KOPT-K1 (cell line): ENCODE measurements around the gene SF1.

Experiments
- H3K27ac ChIP-seq: fragments of 200-600 bp; sonication (generic); 2 replicates; pipeline ENCODE4 v1.5.1; 2016; ENCODE audit warnings: antibody characterized with exemption, mild to moderate bottlenecking, low read depth, low read length; ENCODE audit not compliant: poor library complexity, severe bottlenecking
- H3K36me3 ChIP-seq: fragments of 200-600 bp; sonication (generic); 2 replicates; pipeline ENCODE4 v1.5.1; 2017; ENCODE audit warnings: antibody characterized with exemption, mild to moderate bottlenecking, low read length, moderate library complexity; ENCODE audit not compliant: insufficient read depth
- H3K9me3 ChIP-seq: fragments of 200-600 bp; sonication (generic); 2 replicates; pipeline ENCODE4 v1.5.1; 2017; ENCODE audit warnings: antibody characterized with exemption, low read length, mild to moderate bottlenecking; ENCODE audit not compliant: insufficient read depth, poor library complexity, severe bottlenecking

The SF1 gene

DNA sequence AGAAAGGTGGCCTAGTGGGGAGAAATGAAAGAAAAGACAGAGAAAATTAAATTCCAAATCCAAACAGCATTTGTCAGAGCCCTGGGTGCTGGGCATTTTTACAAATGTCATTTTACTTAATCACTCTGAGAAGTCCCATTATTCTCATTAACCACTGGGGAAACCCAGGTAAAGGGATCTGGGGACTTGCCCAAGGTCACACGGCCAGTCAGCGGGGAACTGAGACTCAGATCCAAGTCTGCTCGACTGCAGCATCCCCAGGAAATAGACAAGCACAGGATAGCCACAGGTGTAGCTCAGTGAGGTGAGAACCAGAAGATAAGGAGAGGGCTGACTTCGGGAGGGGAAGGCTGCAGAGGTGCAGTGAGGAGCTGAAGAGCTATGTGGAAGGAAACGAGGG is 63.2 kb downstream of the SF1 start:
- Histone ChIP-seq H3K9me3 (no peaks in the 10 kb centered on the region), H3K36me3 (no peaks in the 10 kb centered on the region), H3K27ac (no peak overlapping the region)

DNA sequence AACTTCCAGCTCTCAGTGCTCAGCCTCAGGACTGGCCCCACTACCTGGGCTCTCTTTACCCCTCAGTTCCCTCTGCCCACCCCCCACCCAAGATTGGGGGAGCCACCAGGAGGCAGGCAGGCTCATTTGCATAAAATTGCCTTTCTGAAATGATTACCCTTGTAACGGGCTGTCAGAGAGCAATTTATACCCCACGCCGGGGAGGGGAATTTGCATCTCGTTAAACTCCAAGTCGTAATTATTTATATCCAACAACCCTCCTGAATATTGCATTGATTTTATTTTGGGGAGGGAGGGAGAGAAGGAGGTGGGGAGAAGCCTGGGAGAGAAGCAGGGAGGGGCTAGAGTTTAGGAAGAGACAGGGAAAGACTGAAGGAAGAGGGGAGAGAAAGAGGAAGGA is 63.7 kb downstream of the SF1 start:
- Histone ChIP-seq H3K9me3 (no peaks in the 10 kb centered on the region), H3K27ac (no peak overlapping the region), H3K36me3 (no peaks in the 10 kb centered on the region)
